ENCODE measurements around the gene CDK4.

DNA sequence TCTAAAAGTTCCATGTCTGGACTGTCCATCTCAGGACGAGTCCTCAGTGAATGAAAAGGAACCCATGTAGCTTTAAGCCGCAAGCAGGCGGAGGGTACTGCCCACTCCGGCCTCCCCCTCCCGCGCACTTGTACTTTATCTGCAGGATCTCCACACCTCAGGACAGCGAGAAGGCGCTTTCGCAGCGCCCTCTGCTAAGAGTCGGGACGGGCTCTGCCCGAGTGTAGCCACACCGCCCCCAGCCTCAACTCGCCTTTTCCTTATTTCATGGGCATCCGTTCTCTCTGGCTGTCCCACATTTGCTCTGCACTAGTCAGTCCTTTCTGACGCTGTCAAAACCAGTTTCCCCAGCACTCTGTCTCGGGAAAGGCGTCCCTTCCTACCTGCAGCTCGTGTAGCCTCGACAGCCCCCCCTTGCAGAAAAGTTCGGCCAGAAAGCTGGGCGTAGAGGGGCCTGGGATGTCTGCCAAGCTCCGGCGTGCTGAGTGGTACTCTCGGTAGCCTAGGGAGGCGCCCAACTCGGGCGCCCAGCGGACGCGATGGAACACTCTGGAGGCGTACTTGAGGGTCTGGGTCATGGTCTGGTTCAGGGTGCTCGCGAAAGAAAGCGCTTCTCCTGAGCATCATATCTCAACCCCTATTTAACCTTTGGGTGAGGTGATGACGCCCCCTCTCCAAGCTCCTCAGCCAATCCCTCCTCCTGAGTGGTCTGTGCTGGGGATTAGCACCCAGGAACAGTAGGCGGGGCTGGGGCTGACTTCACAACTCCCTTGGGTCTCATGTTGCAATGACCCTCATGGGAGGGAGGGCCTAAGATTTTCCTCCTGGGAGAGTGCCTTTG lies 14.6 kb upstream of the CDK4 start, which contains the start of gene CYP27B1:
- TF ChIP-seq, protein P1, sequence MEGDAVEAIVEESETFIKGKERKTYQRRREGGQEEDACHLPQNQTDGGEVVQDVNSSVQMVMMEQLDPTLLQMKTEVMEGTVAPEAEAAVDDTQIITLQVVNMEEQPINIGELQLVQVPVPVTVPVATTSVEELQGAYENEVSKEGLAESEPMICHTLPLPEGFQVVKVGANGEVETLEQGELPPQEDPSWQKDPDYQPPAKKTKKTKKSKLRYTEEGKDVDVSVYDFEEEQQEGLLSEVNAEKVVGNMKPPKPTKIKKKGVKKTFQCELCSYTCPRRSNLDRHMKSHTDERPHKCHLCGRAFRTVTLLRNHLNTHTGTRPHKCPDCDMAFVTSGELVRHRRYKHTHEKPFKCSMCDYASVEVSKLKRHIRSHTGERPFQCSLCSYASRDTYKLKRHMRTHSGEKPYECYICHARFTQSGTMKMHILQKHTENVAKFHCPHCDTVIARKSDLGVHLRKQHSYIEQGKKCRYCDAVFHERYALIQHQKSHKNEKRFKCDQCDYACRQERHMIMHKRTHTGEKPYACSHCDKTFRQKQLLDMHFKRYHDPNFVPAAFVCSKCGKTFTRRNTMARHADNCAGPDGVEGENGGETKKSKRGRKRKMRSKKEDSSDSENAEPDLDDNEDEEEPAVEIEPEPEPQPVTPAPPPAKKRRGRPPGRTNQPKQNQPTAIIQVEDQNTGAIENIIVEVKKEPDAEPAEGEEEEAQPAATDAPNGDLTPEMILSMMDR (IDR thresholded peaks at IDR 0.05): no peak
- TF ChIP-seq POLR2A (IDR thresholded peaks at IDR 0.05): peak in 1 of 2 donors; percentile 3

Data from thyroid gland (tissue), 4 donors.